Neural progenitor cell (in vitro differentiated cells): ENCODE results near the gene CLSTN2.

Source experiments
- EZH2 ChIP-seq: fragments of 200-600 bp; sonication (generic); IDR thresholded peaks from 2 replicates; pipeline ENCODE4 v1.6.1; 2017; ENCODE audit warnings: antibody characterized with exemption, mild to moderate bottlenecking, moderate library complexity
- EZH2phosphoT487 ChIP-seq: fragments of 200-600 bp; sonication (generic); IDR thresholded peaks from 2 replicates; pipeline ENCODE4 v1.6.1; 2017; ENCODE audit warnings: antibody characterized with exemption
- TF ChIP-seq, protein P1 (sequence below): fragments of 200-600 bp; sonication (generic); IDR thresholded peaks from 2 replicates; pipeline ENCODE4 v1.5.1; 2017; ENCODE audit warnings: antibody characterized with exemption, mild to moderate bottlenecking

DNA sequence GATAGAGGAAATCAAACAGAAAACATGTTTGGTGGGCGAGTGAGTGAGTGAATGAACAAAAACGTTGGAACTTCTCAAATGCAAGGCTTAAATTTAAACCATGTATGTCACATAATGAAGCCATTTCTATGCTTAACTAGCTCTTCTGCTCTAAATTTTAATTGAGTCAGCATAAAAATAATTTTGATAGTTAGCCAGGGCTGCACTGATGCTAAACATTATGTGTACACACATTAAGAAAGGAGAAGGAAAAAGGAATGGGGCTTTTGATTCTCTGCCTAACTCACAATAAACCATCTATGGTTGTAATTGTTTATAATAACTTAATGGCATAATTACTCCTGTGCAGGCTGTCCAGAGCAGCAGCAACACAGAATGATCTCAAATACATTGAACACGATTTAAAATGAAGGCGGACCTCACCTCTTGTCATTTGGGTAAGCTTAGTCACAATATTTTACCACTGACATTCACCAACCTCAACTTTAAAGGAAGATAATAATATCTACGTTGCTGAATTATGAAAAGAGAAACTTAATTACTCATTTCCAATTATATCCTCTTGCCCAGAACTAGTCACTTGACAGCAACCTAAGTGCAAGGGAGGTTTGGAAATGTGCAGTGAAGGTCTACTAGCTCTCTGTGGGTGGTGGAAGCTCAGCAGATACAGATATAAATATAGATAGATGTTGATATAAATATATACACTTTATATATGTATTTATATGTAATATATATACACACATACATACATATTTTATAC lies 424.4 kb downstream of the CLSTN2 start:
- TF ChIP-seq, protein P1, sequence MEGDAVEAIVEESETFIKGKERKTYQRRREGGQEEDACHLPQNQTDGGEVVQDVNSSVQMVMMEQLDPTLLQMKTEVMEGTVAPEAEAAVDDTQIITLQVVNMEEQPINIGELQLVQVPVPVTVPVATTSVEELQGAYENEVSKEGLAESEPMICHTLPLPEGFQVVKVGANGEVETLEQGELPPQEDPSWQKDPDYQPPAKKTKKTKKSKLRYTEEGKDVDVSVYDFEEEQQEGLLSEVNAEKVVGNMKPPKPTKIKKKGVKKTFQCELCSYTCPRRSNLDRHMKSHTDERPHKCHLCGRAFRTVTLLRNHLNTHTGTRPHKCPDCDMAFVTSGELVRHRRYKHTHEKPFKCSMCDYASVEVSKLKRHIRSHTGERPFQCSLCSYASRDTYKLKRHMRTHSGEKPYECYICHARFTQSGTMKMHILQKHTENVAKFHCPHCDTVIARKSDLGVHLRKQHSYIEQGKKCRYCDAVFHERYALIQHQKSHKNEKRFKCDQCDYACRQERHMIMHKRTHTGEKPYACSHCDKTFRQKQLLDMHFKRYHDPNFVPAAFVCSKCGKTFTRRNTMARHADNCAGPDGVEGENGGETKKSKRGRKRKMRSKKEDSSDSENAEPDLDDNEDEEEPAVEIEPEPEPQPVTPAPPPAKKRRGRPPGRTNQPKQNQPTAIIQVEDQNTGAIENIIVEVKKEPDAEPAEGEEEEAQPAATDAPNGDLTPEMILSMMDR = no peak
- no peak for TF ChIP-seq EZH2
- TF ChIP-seq EZH2phosphoT487 = no peak
